ENCODE data around the gene DOK7.
A peak's percentile ranks its signal among the peaks of the same experiment; 100 is the strongest.
"Not testable (repeated sequence)": the region's sequence is repeated elsewhere in the genome, so short reads cannot be mapped to it uniquely, and the experiment has no call there.

Gene DOK7

DNA sequence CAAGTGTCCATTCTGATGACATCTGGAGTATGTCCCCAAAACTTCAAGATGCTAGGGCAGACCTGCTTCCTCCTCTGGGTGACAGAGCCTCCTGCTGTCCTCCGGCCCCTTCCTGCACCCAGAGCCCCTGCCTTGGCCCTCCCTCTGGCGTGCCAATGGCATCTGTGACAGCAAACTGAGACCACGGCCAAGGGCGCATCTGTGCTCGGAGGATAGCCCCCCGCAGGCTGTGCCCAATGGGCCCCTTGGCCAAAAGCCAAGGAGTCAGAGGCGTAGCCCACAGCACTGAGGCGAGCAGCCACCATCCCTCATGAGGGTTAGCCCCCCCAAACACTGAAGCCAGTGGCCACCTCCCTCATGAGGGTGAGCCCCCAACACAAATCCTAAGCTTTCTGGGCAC lies 61.2 kb downstream of the DOK7 start:
- DNase-seq: no peak

DNA sequence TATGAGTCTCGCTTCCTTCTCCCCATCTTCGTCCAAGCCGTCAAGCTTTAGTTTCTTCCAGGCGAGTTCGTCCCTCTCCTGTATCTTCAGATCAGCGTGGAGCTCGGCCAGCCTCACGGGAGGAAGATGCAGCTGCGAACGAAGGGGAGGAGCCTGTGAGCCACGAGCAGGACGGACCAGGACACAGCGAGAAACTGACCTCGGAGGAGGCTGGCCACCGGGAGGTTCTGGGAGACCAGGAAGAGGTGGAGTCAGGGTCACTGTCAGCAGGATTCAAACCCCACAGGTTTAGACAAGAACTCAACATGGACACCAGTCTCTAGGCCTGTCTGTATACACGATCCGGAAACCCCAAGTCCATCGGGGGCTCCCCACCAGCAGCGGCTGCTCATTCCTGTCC lies 61.8 kb downstream of the DOK7 start:
- no peak for DNase-seq

DNA sequence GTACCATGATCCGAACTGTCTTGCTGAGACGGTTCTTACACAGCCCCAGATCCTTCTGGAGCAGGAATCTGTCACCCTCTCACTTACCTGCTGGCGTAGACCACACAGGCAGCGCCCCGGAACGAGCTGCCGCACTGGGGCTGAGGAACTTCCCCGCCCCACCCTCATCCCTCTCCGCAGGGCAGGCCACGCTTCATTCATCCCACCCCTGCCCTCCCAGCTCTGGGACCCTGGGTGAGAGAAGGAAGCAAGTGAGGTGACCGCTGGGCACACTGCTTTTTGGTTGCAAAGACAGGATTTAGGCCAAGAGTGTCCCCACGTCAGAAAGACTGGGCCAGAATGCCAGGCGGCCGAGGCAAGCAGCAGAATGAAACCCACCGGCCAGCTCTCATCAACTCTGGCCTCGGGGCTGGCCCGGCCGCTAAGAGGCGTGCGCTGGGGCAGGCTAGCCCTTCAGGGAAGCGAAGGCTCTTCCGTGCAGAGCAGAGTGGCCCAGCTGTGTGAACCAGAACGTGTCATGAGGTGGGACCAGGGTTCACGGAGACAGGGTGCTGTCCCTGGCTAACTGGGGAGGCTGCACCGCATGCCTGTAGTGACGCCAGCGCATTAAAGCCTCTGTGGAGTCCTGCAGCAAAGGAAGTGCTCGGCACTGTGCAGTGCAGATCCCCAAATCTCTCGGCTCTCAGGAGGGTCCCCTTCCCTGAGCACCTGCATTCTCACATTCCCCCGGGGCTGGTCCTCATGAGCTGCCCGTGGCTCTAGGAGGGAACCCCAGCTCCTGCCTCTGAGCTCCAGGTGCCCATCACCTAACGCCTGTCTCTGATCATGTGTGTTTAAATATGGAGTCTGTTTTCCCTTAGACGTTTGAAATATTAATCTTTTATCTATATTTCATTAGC lies 62.7 kb downstream of the DOK7 start:
- DNase-seq: no peak

DNA sequence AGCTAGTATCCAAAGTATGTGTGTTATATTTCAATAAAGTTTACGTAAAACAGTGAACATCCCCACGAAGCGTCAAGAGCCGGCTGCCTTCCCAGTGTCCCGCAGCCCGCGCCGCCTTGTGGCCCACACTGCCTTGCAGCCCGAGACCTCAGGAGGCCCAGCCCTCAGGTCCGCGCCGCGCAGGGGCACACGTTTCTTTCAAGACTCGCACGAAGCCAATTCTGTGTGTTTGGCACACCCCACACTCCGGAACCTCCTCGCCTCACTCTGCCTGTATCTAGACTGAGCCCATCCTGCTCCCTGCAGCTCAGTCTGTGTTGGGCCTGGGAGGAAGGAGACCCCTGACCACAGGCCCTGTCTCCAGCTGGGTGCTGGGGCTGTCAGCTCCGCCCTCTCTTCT lies 63.4 kb downstream of the DOK7 start:
- DNase-seq: no peak

DNA sequence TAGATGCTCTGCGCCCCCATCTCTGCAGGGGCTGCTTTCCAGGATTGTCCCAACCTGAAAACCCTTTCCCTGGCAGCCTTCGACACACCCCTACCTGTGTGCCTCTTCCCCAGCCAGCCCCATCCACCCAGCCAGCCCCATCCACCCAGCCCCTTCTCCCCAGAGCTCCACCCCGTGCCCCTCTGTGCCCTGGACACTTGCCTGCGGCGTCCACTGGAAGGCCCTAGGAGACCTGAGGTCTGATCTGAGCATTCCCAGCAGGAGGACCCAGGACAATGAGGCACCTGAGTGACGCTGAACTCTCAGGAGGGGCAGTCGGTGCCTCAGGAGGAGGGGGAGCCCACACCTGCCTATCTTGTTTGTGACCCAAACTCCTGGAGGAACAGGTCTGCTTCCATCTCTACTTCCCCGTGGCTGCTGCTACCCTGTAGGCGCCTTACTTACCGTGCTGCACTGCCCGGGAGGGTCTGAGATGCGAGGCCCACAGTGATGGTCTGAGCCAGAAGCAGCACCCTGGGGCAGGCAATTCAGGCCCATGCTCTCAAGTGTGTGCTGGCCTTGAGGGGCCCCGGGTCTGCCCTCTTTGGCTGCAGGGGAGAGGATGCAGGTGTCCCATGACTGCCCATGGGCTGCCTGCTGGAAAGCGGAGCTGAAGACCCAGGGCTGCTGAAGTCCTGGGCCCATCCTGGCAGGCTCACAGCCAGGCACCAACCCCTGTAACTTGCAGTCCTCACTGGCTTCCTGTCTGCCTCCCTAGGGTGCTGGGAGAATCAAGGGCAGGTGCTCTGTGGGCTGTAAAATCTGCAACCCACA lies 64.2 kb downstream of the DOK7 start:
- DNase-seq: no peak

DNA sequence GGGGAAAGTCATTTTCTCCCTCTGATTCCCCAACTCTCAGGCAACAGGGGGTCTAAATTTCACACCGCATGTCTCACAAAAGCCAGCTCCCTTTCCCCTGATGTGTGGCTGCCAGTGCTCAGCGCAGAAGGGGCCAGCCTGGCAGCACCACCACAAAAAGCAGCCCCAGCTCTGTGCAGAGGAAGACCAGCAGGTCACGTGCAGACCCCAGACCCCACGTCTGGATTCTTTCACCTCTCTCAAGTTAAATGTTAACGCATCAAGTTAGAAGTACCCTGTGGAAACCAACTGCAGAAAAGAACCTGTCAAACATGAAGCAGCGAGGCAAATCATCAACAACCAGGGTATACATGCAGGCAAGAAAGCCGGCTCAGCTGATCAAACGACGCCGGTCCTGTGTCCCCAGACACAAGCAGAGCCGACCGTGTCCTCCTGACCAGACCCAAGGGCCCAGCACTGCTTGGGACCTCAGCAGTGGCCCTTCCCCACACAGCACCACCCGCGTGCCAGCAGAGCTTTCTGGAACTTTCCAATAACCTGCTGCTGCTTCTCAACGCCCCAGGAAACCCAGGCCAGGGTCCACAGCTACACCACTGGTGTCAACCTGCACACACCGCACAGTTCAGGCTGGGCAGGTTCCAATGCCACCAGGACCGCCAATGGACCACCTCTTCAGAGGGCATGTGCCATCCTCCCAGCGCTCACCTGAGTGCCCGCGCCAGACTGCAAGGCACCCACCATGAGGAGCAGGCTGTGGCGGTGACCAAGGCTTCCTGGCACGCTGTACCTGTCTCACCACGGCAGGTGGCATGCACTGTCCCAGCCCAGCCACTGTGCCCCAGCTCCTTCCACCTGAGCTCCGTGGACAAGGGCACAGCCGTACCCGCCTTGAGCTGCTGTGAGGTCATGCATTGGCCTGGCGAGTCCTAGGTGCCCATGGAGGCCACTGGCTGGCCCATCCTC lies 65.1 kb downstream of the DOK7 start:
- DNase-seq: no peak

DNA sequence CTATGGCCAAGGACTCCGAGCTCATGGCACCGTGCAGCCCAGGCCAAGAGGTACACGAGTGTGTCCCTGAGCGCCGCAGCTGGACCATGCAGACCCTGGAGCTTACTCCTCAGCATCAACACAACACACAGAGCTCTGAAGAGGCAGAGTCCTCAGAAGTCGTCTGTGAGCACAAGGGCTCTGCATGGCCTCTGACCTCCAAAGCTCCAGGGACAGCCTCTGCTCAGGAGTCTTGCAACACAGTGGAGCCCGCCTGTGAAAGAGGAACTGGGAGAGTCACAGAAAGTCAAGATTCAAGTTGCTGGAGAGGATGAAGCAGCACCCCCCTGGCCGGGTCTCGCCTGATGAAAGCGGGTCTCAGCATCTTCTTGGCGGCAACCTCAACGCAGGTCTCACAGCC lies 66.3 kb downstream of the DOK7 start:
- DNase-seq: no peak

DNA sequence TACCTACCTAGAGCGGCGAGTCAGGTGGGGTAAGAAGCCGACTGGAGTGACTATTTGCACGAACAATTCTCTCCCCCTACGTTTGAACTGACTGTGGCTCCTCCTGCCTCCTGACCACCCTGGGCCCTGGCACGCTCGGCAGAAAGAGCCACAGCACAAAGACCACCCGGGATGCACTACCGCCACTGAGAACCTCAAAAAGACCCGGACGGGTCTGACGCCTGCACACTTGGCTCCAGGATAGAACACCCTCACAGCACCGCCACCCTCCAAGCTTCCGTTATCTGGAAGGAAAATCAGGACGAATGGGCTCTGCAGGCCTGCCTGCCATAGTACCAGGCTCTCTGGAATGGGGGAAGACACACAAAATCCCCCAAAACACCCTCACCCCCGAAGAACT lies 66.9 kb downstream of the DOK7 start:
- DNase-seq: no peak

DNA sequence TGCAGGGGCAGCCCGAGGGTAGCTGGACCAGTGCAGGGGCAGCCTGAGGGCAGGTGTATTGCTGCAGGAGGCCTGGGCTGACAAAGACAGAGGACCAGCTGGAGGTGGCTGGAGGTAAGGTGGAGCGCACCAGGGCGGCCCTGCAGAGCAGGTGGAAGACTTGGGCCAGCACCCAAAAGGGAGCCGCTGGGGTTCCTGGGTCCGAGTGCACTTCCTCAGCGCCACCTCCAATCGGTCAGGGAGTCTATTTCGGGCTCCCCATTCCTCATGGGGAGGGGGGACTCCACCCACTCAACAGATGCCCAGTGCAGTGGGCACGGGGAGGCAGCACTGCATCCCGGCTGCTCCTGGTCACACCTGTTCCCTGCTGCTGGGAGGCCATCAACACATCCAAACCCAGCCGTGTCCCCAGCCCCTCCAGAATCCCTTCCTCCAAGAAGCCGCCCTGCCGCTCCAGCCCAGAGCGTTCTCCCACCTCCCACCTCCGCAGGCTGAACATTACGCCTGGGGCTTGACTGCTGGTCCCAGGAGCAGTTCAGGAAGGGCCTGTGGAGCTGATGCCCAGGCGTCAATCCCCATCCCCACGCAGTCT lies 67.7 kb downstream of the DOK7 start:
- no peak for DNase-seq

DNA sequence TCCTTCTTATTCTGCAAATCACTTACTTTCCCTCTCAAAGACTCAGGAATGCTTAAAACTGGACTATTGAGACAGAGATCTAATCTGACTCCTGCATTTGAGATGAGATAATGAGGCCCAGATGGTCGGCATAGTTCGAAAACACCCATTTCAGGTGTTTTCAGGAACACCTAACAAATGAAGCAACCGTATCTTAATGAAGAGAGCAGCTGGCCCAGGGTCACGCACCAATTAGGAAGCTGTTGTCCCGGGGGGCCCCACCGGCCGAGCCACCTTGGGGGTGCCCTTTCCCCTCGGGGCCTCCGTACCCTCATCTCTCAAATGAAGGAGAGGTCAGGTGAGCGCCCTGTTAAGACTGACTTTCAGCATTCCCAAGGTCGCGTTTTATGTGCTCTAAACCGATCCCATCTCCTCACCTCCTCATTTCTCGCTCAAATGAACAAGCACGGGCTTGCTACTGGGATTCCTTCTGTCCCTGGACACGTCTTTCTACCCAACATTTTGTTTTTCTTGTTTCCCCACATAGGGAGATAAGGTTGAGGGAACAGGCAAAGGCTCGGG lies 68.3 kb downstream of the DOK7 start:
- no peak for DNase-seq

DNA sequence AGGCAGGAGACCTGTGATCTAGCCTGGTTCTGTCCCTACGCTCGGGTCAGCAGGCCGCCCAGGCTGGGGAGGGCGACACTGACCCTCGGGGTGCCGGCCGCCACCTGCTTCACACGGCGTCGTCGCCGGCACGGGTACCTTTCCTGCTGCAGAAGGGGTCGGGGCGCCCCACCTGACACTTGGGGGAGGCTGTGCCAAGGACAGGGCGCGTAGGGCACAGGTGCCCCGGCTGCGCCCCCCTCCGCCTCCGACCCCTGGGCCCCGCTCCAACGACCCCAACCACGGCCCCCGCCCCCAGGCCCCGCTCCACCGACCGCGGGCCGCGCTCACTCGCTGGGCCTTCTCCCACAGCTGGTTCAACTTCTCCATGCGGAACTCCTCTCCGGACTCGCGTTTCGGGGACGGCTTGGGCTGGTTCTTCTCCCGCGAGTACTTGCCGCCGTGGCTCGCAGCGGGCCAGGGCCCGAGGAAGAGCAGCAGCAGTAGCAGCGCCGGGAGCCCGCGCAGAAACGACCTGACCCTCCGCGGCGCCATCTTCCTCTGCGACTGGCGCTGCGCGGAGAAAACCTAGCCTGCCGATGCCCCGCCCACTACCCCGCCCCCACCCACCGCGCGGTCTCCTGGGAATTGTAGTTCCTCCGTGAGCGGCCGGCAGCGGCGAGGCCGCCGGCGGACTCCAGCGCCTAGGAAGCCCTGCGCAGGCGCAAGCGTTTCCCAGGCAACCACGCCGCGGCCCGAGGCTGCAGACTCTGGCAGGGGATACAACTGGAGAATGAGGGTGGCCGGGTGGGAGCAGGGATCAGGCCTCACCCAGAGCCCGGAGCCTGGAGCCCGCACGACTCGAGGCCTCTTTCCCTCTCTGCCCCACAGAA lies 69.0 kb downstream of the DOK7 start, which contains the start of gene LRPAP1:
Gene LRPAP1, minus strand, starts transcription at position 544 of the 872 bp plus-strand sequence. Its CDS starts 10 bp downstream, at position 534.
- peak; percentile 89 for DNase-seq

DNA sequence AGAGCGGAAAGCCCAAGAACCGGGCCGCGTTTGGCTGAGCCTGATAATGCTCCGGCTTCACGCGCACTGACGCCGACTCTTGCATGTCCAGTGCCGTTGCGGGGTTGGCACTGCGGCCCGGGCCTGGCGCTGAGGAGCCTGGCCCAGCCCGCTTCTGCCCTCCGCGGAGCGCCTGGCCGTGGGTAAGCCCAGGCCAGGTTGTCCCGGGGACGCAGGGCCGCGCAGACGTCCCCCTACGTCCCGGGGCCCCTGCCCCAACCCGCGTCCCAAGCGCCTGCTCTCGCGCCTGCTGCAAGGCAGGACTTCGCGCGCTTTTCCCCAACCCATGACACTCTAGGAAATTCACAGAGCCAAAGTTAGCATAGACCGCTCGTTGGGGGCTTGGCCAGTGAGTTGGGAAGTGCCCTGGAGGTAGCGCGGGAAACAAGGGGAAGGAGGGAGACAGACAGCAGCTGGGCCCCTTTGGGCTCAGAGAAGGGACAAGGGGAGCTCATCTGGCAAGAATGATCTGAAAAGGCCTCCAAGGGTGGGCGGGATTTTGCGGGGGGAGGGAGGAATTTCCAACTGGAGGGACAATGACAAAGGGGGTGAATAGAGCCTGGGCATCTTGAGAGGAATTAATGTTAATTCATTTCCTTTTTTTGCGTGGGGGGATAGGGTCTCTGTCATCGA lies 69.8 kb downstream of the DOK7 start:
- no peak for DNase-seq

DNA sequence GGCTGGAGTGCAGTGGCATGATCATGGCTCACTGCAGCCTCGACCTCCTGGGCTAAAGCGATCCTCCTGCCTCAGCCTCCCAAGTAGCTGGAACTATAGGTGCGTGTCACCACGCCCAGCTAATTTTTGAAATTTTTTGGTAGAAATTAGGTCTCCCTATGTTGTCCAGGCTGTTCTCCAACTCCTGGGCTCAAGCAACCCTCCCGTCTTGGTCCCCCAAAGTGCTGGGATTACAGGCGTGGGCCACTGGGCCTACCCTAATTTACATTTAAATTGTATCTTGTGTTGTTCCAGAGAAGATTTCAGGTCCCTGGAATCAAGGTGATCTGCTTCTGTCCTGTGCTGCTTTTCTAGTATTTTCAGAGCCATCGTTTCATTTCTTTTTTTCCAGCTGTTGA lies 70.3 kb downstream of the DOK7 start:
- DNase-seq: no peak

DNA sequence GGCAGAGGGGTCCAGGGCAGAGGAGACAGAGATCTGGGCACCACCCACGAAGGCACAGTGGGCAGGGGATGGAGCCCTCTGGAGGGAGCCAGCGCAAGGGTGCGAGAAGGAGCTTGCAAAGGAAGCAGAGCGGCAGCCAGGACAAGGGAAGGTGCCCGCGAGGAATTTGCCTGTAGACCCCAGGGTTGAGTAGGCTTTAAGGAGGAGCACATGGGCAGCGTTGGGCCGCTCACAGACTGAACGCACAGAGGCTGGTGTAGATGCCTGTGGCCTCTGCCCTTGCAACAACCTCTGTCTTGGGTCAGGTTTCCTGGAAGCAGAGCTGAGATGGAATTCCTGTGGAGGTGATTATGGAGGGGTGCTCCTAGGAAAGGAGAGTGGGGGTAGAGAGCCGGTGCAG lies 72.7 kb downstream of the DOK7 start:
- not testable (repeated sequence) for DNase-seq

DNA sequence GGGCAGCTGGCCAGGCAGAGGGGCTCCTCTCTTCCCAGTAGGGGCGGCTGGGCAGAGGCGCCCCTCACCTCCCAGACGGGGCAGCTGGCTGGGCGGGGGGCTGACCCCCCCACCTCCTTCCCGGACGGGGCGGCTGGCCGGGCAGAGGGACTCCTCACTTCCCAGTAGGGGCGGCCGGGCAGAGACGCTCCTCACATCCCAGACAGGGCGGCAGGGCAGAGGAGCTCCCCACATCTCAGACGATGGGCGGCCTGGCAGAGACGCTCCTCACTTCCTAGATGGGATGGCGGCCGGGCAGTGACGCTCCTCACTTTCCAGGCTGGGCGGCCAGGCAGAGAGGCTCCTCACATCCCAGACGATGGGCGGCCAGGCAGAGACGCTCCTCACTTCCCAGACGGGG lies 75.8 kb downstream of the DOK7 start:
- not testable (repeated sequence) for DNase-seq

DNA sequence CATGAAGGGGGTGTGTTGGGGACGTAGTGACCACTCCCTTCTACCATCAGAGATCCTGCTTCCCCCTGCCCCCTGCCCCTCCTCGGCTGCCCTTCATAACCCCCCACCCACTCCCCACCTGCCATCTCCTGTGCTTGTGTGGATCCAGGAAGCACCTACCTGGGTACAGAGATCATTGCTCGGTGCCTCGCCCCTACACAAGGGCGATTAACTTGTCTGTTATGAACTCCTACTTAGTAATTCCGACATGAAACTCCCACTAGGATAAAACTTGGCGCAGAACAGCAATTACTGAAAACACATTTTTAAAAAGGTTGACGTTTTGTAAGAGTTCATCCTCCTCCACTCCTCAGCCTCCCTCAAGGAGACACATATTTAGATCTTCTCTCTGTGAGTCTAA lies 80.3 kb downstream of the DOK7 start:
- DNase-seq: not testable (repeated sequence)
